Measurements from ENCODE around the gene TUBG2. TPM values are rescaled to one million over a fixed set of nuclear protein-coding genes. Genes with fewer than 3 reads are reported as not detected.
"Not testable (repeated sequence)": the region's sequence is repeated elsewhere in the genome, so short reads cannot be mapped to it uniquely, and the experiment has no call there.

TUBG2 gene
- polyA plus RNA-seq, 1 donor from 2014 or later: 24.9 TPM

- no peak overlapping the region for H2AFZ ChIP-seq (ENCODE audit: low read depth, low read length)
- no peaks in the 10 kb centered on the region for H3K27me3 ChIP-seq (ENCODE audit: insufficient read depth, low read depth, low read length)
- no peaks in the 10 kb centered on the region for H3K9me2 ChIP-seq (ENCODE audit: insufficient read depth, low read length)
- H3F3A ChIP-seq (ENCODE audit: insufficient read depth, low read length, poor library complexity, severe bottlenecking): no peaks in the 10 kb centered on the region
- no peak overlapping the region for H3K4me2 ChIP-seq (ENCODE audit: low read length)
- no peaks in the 10 kb centered on the region for H3K36me3 ChIP-seq (ENCODE audit: insufficient read depth, low read length)
- no peak overlapping the region for H3K9ac ChIP-seq (ENCODE audit: low read length)
- no peak overlapping the region for H3K27ac ChIP-seq (ENCODE audit: low read length)
- H3K79me2 ChIP-seq (replicated peaks; ENCODE audit: insufficient read depth, low read length): no peaks in the 10 kb centered on the region
- no peak for TF ChIP-seq RAD21 (conservative IDR thresholded peaks at IDR 0.05)
- no peak for TF ChIP-seq POLR2AphosphoS5 (IDR thresholded peaks at IDR 0.05)
- TF ChIP-seq SMC3 (conservative IDR thresholded peaks at IDR 0.05; ENCODE audit: poor library complexity): no peak
- no peak for TF ChIP-seq MXI1 (conservative IDR thresholded peaks at IDR 0.05; ENCODE audit: poor library complexity, severe bottlenecking)
- TF ChIP-seq EZH2 (IDR thresholded peaks at IDR 0.05; ENCODE audit: borderline replicate concordance, insufficient read depth, low read length, poor library complexity, severe bottlenecking): no peak
- TF ChIP-seq TAF1 (IDR thresholded peaks at IDR 0.05; ENCODE audit: low read depth): no peak
- TF ChIP-seq EP300 (conservative IDR thresholded peaks at IDR 0.05; ENCODE audit: poor library complexity, severe bottlenecking): no peak
- TF ChIP-seq CTCF (IDR thresholded peaks at IDR 0.05; ENCODE audit: poor library complexity, severe bottlenecking): no peak
- TF ChIP-seq REST (IDR thresholded peaks at IDR 0.05; ENCODE audit: borderline replicate concordance): no peak
- H3K9me3 ChIP-seq (ENCODE audit: low read length): no peaks in the 10 kb centered on the region
- H3K4me3 ChIP-seq (ENCODE audit: low read length): no peak overlapping the region
- no peaks in the 10 kb centered on the region for H4K20me1 ChIP-seq (ENCODE audit: insufficient read depth)
These were observed 1.1 kb upstream of the TUBG2 start for GRCh38 chr17:42657824-42658588.

GRCh38 chr17:42659932-42660274 lies 819 bp downstream of the TUBG2 start:
- not testable (repeated sequence) for H3K9me3 ChIP-seq (ENCODE audit: low read length)
- peak overlapping the region; percentile 86 for H3K9ac ChIP-seq (ENCODE audit: low read length)

More at GRCh38 chr17:42659932-42660274, 819 bp downstream of the TUBG2 start:
- not testable (repeated sequence) for H3K36me3 ChIP-seq (ENCODE audit: insufficient read depth, low read length); H2AFZ ChIP-seq (ENCODE audit: low read depth, low read length); H3F3A ChIP-seq (ENCODE audit: insufficient read depth, low read length, poor library complexity, severe bottlenecking); H3K27me3 ChIP-seq (ENCODE audit: insufficient read depth, low read depth, low read length); H3K9me2 ChIP-seq (ENCODE audit: insufficient read depth, low read length); H3K79me2 ChIP-seq (replicated peaks; ENCODE audit: insufficient read depth, low read length); H4K20me1 ChIP-seq (ENCODE audit: insufficient read depth); H3K27ac ChIP-seq (ENCODE audit: low read length)
- Histone ChIP-seq H3K4me3 (ENCODE audit: low read length) (peak overlapping the region; percentile 93), H3K4me2 (ENCODE audit: low read length) (peak overlapping the region; percentile 60)

Data from neural cell (in vitro differentiated cells).